HuH-7 (cell line): Measurements from ENCODE around the gene ZBTB20.
"Not testable (repeated sequence)": the region's sequence is repeated elsewhere in the genome, so short reads cannot be mapped to it uniquely, and the experiment has no call there.

ENCODE experiments used
- DNase-seq: peaks from one replicate; pipeline ENCODE4 v3.0.0; 2011; ENCODE audit warnings: low spot score

The ZBTB20 gene

DNA sequence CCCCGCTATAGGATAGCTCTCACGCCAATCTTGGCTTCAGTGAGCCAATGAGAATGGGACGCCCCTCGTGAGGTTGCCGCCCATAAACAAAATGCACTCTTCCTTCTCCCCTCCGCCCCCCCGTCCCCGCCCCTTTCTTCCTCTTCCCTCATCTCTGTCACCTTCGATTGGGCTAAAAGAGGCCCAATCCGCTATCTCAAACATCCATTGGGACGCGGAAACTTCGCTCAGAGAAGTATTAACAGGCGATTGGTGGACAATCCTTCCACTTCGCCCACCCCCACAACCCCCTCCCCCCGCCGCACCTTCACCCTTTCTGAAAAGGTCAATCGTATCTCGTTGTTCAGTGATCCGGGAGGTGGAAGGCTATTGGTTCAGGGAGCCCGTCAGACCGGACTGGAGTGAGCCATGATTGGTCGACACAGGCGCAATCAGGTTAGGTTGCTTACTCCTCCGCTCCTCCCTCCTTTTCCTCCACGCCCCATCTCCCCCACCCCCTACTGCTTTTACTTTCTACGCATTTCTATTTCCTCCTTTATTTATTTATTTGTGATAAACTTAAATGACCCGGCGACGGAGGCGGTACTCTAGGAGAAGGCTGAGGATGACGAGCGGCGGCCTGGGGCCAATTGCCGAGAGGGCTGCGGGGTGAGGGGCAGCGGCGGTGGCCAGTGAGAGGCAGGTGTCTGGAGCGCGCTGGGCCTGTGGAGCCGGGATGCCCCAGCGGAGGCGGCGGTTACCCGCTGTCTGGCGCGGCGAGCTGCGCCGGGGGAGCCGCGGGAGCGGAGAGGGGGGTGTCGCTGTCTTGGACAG lies 447 bp upstream of the ZBTB20 start:
- DNase-seq, result peak; percentile 90

- peak; percentile 49 for DNase-seq
Observed at GRCh38 chr3:115146032-115146417, 1.1 kb downstream of the ZBTB20 start.

DNA sequence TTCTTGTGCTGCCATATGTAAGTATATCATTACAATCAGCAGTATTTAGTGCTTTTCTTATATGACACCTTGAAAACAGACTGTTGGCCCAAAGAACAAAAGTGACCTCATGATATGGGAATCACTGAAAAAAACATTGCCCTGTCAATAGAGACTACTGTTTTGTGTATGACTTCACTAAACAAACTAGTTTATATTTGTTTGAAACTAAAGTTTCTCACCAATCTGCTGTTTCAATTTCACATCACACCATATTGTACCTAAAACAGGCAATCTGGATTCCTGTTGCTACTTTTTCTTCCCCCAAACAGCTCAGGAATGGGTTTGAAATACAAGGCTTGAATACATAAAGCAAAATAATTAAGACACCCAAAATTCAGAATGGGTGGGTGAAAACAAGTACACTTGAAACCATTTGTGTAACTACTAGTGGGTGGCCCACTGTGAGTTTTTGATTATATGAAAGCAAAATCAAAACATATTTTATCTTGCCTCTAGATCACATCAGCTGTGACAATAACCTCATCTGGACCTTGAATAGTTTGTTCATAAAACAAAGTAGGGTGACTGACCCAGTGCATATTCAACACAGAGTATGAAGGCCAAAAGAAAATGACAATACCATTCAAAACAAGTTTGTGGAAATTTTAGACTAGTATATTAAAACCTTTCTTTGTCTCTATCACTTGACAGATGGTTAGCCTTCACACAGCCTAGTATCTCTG lies 5.9 kb downstream of the ZBTB20 start:
- DNase-seq, result no peak

DNA sequence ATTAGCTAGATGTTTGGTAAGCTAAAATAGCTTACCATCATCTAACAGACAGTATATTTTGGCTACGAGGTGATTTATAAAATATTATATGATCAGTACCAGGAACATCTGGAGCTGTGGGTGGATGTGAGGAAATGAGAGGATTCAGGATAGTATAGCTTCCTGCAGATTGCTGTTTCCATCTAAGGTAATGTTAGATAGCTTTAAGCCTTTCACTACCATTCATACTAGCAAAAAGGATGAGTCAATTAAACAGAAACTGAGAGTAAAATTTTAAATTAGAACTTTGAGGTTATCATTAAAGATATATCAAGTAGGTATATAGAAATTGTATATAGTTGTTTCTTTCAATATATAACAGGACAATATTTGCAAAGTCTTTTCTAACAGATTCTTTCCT lies 8.0 kb downstream of the ZBTB20 start:
- DNase-seq, result no peak

DNA sequence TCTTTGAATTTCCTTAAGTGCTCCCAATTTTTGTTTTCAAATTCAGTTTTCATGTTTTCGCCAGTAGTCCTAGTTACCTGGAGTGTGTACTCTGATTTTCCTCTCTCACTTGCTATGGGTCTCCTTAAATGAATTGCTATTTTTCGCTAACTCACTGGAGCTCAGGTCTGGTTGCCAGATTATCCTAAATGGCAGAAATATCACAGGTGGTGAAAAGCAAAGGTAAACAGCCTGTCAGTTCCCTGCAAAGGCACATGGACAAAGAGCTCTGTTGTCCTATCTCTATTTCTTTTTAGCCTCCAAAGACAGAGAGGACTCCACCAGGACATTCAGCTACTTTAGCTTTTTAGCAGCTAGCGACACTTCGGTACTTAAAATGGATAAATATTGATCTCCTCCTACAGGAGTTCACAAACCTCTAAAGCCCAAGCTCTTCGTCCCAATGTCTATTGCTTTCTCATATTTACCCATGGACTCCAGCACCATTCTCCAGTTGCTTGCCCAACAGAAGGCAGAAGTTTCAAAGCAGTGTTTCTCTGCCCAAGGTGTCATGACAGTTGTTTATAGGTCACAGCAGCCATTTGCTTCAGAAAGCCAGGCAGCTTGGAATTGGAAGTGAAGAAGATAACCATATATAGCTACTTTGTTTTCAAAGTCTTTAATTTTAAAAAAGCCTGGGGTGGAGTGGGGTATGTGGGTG lies 12.3 kb downstream of the ZBTB20 start:
- DNase-seq, result no peak

DNA sequence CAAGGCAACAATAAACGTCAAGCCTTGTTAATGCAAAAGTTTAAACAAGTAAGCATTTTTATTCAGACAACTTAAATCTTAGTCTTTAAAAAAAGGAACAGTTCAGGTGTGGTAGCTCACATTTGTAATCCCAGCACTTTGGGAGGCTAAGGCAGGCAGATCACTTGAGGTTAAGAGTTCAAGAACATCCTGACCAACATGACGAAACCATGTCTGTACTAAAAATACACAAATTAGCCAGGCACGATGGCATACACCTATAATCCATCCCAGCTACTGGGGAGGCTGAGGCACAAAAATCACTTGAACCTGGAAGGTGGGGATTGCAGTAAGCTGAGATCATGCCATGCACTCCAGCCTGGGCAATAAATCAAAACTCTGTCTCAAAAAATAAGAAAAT lies 19.9 kb downstream of the ZBTB20 start:
- no peak for DNase-seq

DNA sequence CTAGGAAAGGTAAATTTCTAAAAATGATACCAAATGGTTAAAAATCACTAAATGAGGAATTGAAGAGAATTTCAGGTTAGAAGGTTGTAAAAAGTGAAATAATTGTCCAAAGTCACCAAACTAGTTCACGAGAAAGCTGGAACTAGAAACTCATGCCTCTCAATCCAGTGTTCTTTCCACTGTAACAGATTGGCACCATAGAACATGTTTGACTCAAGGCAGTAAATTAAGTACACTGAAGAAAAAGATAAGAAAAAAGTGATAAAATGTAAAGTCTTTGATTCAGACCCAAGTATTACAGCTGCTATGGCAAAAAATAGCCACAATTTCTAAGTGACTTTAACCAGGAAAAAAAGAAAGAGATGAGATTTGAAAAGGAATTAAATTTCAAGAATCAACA lies 26.5 kb downstream of the ZBTB20 start:
- no peak for DNase-seq

DNA sequence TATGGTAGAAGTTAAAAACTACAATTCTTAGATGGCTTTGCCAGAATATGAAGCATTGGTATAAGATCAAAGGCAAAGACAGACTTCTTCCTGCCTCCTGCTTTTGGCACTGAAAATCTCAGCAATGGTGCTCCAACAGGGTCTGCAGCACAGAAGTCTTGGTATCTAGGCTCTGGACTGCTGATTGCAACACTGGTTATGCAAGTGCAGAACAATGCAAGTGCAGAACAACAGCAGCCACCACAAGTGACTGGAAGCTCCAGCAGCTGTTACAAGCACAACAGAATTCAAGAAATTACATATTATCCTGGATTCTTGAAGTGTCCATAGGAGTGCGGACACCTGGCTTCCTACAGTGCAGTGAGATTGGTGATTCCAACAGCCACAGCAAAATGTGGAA lies 33.7 kb downstream of the ZBTB20 start:
- DNase-seq, result no peak

DNA sequence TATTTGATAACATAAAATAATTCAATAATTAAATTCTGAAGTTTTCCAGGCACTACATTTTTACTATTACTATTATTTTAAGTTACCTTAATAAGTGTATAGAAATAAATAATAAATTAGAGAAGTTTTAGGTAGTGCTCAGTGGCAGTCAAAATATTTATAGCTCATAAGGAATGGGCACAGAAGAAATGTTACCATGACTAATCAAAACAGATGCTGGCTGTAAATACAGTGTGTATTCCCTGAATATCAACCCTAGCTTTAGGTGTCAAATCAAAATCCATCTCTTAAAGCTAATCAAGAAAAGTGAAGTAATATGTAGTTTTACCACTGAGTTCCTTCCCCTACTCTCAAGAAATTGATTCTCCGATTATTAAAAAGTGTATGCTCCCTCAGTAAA lies 35.5 kb downstream of the ZBTB20 start:
- DNase-seq, result no peak

DNA sequence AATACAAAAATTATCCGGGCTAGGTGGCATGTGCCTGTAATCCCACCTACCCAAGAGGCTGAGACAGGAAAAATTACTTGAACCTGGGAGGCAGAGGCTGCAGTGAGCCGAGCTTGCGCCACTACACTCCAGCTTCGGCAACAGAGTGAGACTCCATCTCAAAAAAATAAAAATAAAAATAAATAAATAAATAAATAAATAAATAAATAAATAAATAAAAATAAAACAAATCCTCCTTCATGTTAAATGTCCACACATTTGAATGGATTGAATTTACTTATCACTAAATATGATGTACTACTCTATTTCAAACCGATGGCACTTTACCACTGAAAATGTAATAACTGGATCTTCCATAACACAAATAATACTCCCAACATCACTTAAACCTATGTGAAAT lies 36.3 kb downstream of the ZBTB20 start:
- no peak for DNase-seq

GRCh38 chr3:115110066-115110465 lies 37.0 kb downstream of the ZBTB20 start:
- DNase-seq, result not testable (repeated sequence)

GRCh38 chr3:115108614-115109013 lies 38.5 kb downstream of the ZBTB20 start:
- DNase-seq, result no peak

GRCh38 chr3:115102046-115102445 lies 45.0 kb downstream of the ZBTB20 start:
- no peak for DNase-seq

GRCh38 chr3:115100806-115101205 lies 46.3 kb downstream of the ZBTB20 start:
- no peak for DNase-seq

GRCh38 chr3:115099986-115100571 lies 47.0 kb downstream of the ZBTB20 start:
- DNase-seq, result no peak

DNA sequence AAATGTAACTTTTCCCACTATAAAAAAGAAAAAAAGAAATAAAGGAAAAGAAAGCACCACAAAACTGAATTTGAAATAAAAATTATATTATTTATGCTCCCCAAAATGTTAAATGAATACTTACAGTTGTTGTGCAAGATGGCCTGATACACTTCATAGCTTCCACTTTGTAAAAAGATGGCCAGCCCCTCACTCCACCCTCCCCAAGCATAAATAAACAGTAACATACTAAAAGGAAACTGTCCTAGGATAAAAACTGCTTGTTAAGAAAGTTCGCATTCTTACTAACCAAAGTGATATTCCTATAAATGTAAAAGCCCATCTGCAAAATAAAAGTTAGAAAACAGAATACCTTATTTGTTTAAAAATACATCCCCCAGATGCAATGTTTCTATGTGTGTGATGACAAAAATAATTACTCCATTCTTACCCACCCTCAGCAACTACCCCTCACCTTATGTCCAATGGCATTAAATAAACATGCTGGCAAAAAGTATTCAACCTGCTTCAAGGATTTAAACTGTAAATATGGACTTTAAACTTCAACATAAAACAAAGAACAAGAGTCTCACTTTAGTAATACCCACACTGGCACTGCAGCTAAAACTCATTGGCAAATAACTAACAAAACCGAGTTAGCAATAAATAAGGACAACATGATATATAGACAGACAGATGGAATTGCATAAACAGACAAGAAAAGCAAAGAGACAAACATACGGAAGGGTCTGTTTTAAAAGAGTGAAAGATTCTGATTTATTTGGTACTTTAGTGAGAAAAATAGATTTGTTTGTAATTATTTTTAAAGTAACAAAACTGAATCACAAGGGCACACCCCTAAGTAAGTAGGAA lies 47.7 kb downstream of the ZBTB20 start:
- DNase-seq, result no peak

DNA sequence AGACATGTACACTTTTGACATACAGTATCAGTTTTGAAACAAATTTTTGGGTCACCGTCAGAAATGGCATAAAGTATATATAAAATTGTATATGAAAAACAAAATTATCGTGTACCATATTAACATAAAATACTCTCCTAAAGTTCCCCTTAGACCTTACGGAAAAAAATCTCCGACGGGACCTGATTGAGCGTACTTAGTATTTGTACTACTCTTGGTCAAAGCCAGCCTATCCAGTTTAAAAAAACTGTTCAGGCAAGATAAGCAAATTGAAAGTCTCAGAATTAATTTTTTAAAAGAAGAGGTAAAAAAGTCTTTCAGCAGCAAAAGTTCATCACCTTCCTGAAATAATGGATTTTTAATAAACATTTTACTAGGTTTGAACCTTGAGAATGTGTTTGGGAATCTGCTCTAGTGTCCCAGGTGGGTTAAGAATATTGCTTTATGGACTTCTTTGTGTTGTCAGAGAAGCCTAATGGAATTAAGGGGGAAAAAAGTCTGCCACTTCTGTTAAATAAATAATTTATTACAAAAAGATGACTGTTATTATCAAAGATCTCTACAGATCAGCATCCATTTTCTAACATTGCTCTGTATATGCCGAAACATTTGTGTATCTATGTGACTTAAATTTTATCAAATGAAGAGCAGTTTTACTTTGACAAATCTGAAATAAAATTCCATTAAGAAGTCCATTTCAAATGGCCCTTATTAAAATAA lies 48.6 kb downstream of the ZBTB20 start:
- DNase-seq, result no peak

DNA sequence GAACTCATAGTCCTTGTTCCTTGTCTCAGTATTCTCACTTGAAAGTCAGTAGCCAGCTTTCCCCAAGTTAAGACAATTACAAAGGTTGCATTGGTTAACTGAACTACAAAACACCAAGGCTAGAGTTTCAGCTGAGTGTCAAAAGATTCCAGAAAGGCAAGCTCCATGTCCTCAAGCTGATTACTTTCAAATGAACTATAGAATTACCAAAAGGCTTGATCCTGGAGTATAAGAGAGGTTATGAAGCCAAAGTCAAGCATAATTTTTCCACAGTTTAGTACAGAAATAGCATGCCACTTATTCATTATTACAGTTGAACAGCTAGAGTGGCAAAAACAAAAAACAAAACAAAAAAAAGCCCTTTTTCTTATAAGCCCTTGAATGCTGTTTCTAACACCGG lies 51.9 kb downstream of the ZBTB20 start:
- no peak for DNase-seq

DNA sequence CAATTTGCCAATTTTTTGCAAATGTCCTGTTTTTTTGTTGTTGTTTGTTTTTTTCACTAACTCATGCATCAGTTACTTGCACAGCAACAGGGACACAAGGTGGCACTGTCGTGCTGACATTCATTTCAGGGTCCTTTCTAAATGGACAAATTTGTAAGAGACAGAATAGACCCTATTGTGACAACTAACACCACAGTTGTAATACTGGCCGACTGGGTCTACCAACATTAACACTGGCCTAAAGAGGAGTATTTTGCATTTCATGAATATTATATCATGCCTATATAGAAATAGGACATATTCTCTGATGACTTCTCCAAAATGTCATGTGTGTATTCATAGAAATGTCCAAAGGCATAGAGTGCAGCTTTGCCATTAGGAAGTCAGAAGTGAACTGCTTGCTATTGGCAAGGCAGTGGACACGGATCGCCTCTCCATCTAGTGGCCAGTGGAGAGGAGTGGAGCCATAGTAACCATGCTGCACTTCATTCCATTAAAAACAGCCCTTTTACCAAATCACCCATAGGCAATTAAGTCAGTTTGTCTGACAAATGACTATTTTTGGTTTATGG lies 54.8 kb downstream of the ZBTB20 start:
- peak; percentile 36 for DNase-seq

DNA sequence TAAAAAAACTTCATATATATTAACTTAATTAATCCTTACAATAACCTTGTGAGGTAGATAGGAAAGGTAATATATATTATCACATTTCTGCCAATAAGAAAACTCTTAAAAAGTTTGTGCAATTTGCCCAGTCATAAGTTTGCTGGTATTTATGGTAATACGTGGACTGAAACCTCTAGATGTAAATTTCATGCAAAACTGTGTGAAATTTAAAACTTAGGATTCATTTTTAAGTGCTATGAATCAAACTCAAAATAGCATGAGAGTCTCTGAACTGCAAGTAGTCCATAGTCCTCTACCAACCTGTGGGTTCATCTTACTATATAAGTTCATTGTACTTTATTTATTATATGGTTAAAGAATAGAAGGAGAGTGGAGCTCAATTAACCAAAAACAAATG lies 56.4 kb downstream of the ZBTB20 start:
- no peak for DNase-seq

GRCh38 chr3:115089481-115089880 lies 57.6 kb downstream of the ZBTB20 start:
- no peak for DNase-seq
